ENCODE data around the gene SPCS3. TPM values are rescaled to one million over a fixed set of nuclear protein-coding genes. Genes with fewer than 3 reads are reported as not detected.

SPCS3 gene
- total RNA-seq, 1 donor from 2014 or later, result 225 TPM

DNA sequence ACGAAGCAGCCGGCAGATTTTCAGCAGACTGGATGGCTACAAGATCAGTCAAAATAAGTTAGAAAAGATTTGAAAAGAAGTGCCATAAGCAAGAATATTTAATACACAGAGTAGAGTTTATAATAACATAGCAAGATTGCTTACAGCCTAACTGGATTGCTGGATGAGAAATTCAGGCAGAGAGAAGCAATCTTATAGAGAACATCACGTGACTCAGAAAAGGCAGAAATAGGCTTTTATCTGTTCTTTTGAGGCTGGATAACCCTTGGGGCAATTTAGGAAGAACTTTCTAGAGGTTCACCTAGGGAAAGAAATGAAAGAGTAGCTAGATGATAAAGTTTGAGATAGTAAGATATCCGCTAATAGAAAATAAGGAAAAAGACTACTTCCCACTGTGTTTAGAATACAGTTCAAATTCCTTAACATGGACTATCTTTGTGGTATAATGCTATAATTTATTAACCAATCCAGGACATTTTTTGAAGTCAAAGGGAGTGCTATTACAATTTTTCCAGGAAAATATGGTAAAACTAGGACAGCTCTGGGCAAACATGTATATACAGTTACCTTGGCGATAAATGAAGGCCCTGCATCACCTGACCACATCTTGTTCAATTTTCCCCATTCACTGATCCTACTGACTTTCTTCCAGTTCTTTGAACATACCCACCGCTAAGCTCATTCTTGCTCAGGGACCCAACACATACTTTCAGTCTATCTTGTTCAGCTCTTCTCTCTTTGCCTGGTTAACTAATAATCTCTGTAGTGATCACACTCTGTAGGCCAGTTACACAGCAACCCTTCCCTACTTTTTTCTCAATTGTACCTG lies 12.7 kb upstream of the SPCS3 start:
- Histone ChIP-seq H3K27ac (ENCODE audit: low read depth, low read length) (no peak overlapping the region), H2AFZ (ENCODE audit: low read depth, low read length) (no peak overlapping the region), H4K20me1 (ENCODE audit: insufficient read depth, low read length) (no peaks in the 10 kb centered on the region), H3K9ac (ENCODE audit: low read length) (no peak overlapping the region), H3K4me1 (ENCODE audit: insufficient read depth, low read length) (peaks cover 7% of the 10 kb centered on the region), H3K9me3 (ENCODE audit: insufficient read depth, low read depth, low read length) (no peaks in the 10 kb centered on the region), H3K27me3 (ENCODE audit: insufficient read depth, low read length) (no peaks in the 10 kb centered on the region), H3K79me2 (ENCODE audit: insufficient read depth, low read length) (no peaks in the 10 kb centered on the region), H3K4me3 (ENCODE audit: insufficient read depth, low read depth, low read length) (no peak overlapping the region), H3K36me3 (ENCODE audit: insufficient read depth, low read length) (no peaks in the 10 kb centered on the region), H3K4me2 (ENCODE audit: low read length) (no peak overlapping the region)
- H3K36me3 Mint-ChIP-seq (ENCODE audit: low read depth, unreplicated experiment), result no peaks in the 10 kb centered on the region
- H3K4me3 Mint-ChIP-seq (ENCODE audit: unreplicated experiment), result no peak overlapping the region
- TF ChIP-seq CTCF (IDR thresholded peaks at IDR 0.05; ENCODE audit: insufficient read depth, low read depth, low read length) (no peak), EZH2 (IDR thresholded peaks at IDR 0.05; ENCODE audit: insufficient read depth, low read length) (no peak)
- no peaks in the 10 kb centered on the region for H3K27me3 Mint-ChIP-seq (ENCODE audit: low read depth, unreplicated experiment)
- H3K9me3 Mint-ChIP-seq (ENCODE audit: unreplicated experiment), result peaks cover 2% of the 10 kb centered on the region
- H3K4me1 Mint-ChIP-seq (ENCODE audit: low read depth, unreplicated experiment), result peaks cover 24% of the 10 kb centered on the region
- H3K27ac Mint-ChIP-seq (ENCODE audit: unreplicated experiment), result peak overlapping the region; percentile 66
- FAIRE-seq, result no peak
- no peak for DNase-seq (ENCODE audit: low read depth)

GRCh38 chr4:176307666-176307930 lies 12.2 kb upstream of the SPCS3 start:
- H3K9me3 ChIP-seq (ENCODE audit: insufficient read depth, low read depth, low read length), result no peaks in the 10 kb centered on the region
- no peak overlapping the region for H3K27ac ChIP-seq (ENCODE audit: low read depth, low read length)
- no peaks in the 10 kb centered on the region for H3K27me3 ChIP-seq (ENCODE audit: insufficient read depth, low read length)
- no peak overlapping the region for H3K4me3 ChIP-seq (ENCODE audit: insufficient read depth, low read depth, low read length)
- peak overlapping the region; percentile 21 for H3K27ac Mint-ChIP-seq (ENCODE audit: unreplicated experiment)
- no peaks in the 10 kb centered on the region for H3K36me3 ChIP-seq (ENCODE audit: insufficient read depth, low read length)
- peaks cover 18% of the 10 kb centered on the region for H3K4me1 Mint-ChIP-seq (ENCODE audit: low read depth, unreplicated experiment)
- no peak overlapping the region for H3K9ac ChIP-seq (ENCODE audit: low read length)
- H4K20me1 ChIP-seq (ENCODE audit: insufficient read depth, low read length), result no peaks in the 10 kb centered on the region
- no peaks in the 10 kb centered on the region for H3K36me3 Mint-ChIP-seq (ENCODE audit: low read depth, unreplicated experiment)
- no peak overlapping the region for H3K4me2 ChIP-seq (ENCODE audit: low read length)
- peaks cover 2% of the 10 kb centered on the region for H3K9me3 Mint-ChIP-seq (ENCODE audit: unreplicated experiment)
- no peaks in the 10 kb centered on the region for H3K27me3 Mint-ChIP-seq (ENCODE audit: low read depth, unreplicated experiment)
- H3K79me2 ChIP-seq (ENCODE audit: insufficient read depth, low read length), result no peaks in the 10 kb centered on the region
- no peak overlapping the region for H2AFZ ChIP-seq (ENCODE audit: low read depth, low read length)
- TF ChIP-seq EZH2 (IDR thresholded peaks at IDR 0.05; ENCODE audit: insufficient read depth, low read length), result no peak
- no peak for TF ChIP-seq CTCF (IDR thresholded peaks at IDR 0.05; ENCODE audit: insufficient read depth, low read depth, low read length)
- no peak for FAIRE-seq
- DNase-seq (ENCODE audit: low read depth), result no peak
- peaks cover 3% of the 10 kb centered on the region for H3K4me1 ChIP-seq (ENCODE audit: insufficient read depth, low read length)
- no peak overlapping the region for H3K4me3 Mint-ChIP-seq (ENCODE audit: unreplicated experiment)

- Mint-ChIP-seq H3K9me3 (ENCODE audit: unreplicated experiment) (peaks cover 2% of the 10 kb centered on the region), H3K27ac (ENCODE audit: unreplicated experiment) (no peak overlapping the region), H3K4me3 (ENCODE audit: unreplicated experiment) (no peak overlapping the region), H3K36me3 (ENCODE audit: low read depth, unreplicated experiment) (no peaks in the 10 kb centered on the region), H3K4me1 (ENCODE audit: low read depth, unreplicated experiment) (peaks cover 13% of the 10 kb centered on the region), H3K27me3 (ENCODE audit: low read depth, unreplicated experiment) (no peaks in the 10 kb centered on the region)
- H3K4me3 ChIP-seq (ENCODE audit: insufficient read depth, low read depth, low read length), result no peak overlapping the region
- H3K4me2 ChIP-seq (ENCODE audit: low read length), result no peak overlapping the region
- H3K4me1 ChIP-seq (ENCODE audit: insufficient read depth, low read length), result no peaks in the 10 kb centered on the region
- FAIRE-seq, result no peak
- no peak overlapping the region for H2AFZ ChIP-seq (ENCODE audit: low read depth, low read length)
- no peaks in the 10 kb centered on the region for H3K36me3 ChIP-seq (ENCODE audit: insufficient read depth, low read length)
- no peak overlapping the region for H3K9ac ChIP-seq (ENCODE audit: low read length)
- DNase-seq (ENCODE audit: low read depth), result no peak
- TF ChIP-seq CTCF (IDR thresholded peaks at IDR 0.05; ENCODE audit: insufficient read depth, low read depth, low read length) (no peak), EZH2 (IDR thresholded peaks at IDR 0.05; ENCODE audit: insufficient read depth, low read length) (no peak)
- no peaks in the 10 kb centered on the region for H3K79me2 ChIP-seq (ENCODE audit: insufficient read depth, low read length)
- H3K27ac ChIP-seq (ENCODE audit: low read depth, low read length), result no peak overlapping the region
- H3K27me3 ChIP-seq (ENCODE audit: insufficient read depth, low read length), result no peaks in the 10 kb centered on the region
- no peaks in the 10 kb centered on the region for H3K9me3 ChIP-seq (ENCODE audit: insufficient read depth, low read depth, low read length)
- H4K20me1 ChIP-seq (ENCODE audit: insufficient read depth, low read length), result no peaks in the 10 kb centered on the region
Measured at GRCh38 chr4:176308441-176308840, 11.3 kb upstream of the SPCS3 start.
